Keratinocyte (primary cell): ENCODE results near the gene PRKAG2.

Experiments
- EZH2 ChIP-seq: IDR thresholded peaks from one replicate; pipeline ENCODE4 v1.6.1; 2012; ENCODE audit warnings: inconsistent platforms, mild to moderate bottlenecking, low read length, moderate library complexity
- TF ChIP-seq, protein P1 (sequence below), 3 experiments: IDR thresholded peaks in 1 of 3; conservative IDR thresholded peaks in 1 of 3; optimal IDR thresholded peaks in 1 of 3; 2 replicates in 2 of 3; 3 replicates in 1 of 3; pipeline versions ENCODE3 to v1.5.1; 2011; ENCODE audit warnings: low read length in 3 of 3, mild to moderate bottlenecking in 3 of 3, moderate library complexity in 2 of 3, control low read depth in 1 of 3, inconsistent platforms in 1 of 3; ENCODE audit not compliant: insufficient read depth in 2 of 3; ENCODE audit errors: extremely low read depth in 1 of 3

GRCh38 chr7:151541709-151542499 is 335.0 kb downstream of the PRKAG2 start:
- TF ChIP-seq, protein P1, sequence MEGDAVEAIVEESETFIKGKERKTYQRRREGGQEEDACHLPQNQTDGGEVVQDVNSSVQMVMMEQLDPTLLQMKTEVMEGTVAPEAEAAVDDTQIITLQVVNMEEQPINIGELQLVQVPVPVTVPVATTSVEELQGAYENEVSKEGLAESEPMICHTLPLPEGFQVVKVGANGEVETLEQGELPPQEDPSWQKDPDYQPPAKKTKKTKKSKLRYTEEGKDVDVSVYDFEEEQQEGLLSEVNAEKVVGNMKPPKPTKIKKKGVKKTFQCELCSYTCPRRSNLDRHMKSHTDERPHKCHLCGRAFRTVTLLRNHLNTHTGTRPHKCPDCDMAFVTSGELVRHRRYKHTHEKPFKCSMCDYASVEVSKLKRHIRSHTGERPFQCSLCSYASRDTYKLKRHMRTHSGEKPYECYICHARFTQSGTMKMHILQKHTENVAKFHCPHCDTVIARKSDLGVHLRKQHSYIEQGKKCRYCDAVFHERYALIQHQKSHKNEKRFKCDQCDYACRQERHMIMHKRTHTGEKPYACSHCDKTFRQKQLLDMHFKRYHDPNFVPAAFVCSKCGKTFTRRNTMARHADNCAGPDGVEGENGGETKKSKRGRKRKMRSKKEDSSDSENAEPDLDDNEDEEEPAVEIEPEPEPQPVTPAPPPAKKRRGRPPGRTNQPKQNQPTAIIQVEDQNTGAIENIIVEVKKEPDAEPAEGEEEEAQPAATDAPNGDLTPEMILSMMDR (optimal IDR thresholded peaks at IDR 0.05 in 1 of 3, IDR thresholded peaks at IDR 0.05 in 1 of 3, conservative IDR thresholded peaks at IDR 0.05 in 1 of 3; ENCODE audit: extremely low read depth in 1 of 3, insufficient read depth in 2 of 3, low read length in 3 of 3): no peak
- no peak for TF ChIP-seq EZH2
